ENCODE data around the gene SLC46A1.

DNA sequence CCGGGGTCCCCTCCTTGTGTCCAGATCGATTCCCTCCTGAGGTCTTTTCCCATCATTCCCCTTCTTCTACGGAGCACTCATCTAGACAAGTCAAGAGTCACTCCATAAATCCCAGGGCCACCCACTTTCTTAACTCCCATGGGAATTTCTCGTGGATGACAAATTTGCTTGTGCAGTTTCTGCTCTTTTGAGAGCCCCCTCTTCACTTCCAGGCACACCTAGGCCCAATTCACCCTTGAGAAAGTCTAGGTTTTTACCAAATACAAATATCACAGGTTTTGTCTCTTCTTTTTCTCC, 48.2 kb downstream of the SLC46A1 start:
- TF ChIP-seq, protein P1, sequence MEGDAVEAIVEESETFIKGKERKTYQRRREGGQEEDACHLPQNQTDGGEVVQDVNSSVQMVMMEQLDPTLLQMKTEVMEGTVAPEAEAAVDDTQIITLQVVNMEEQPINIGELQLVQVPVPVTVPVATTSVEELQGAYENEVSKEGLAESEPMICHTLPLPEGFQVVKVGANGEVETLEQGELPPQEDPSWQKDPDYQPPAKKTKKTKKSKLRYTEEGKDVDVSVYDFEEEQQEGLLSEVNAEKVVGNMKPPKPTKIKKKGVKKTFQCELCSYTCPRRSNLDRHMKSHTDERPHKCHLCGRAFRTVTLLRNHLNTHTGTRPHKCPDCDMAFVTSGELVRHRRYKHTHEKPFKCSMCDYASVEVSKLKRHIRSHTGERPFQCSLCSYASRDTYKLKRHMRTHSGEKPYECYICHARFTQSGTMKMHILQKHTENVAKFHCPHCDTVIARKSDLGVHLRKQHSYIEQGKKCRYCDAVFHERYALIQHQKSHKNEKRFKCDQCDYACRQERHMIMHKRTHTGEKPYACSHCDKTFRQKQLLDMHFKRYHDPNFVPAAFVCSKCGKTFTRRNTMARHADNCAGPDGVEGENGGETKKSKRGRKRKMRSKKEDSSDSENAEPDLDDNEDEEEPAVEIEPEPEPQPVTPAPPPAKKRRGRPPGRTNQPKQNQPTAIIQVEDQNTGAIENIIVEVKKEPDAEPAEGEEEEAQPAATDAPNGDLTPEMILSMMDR (IDR thresholded peaks at IDR 0.05) = no peak
- TF ChIP-seq POLR2AphosphoS5 (IDR thresholded peaks at IDR 0.05) = no peak
- TF ChIP-seq POLR2A (IDR thresholded peaks at IDR 0.05) = no peak
- TF ChIP-seq EP300 (IDR thresholded peaks at IDR 0.05) = no peak
